Keratinocyte (primary cell): ENCODE results near the gene PSMB5. TPM values are rescaled to one million over a fixed set of nuclear protein-coding genes. Genes with fewer than 3 reads are reported as not detected.

Source experiments
- DNase-seq: peaks from one replicate; pipeline ENCODE4 v3.0.0-alpha.2; 2011; ENCODE audit warnings: low read depth, missing footprints, low spot score
- FAIRE-seq: peaks from 2 replicates; lab custom pipeline; 2011; peaks lifted over from hg19 to GRCh38; lab: Jason Lieb, UNC
- H2AFZ ChIP-seq: 2 replicates; pipeline ENCODE4 v1.6.0; 2012; ENCODE audit warnings: low read length, control low read depth, inconsistent platforms; ENCODE audit not compliant: control insufficient read depth
- H3K27ac ChIP-seq: 2 replicates; pipeline ENCODE4 v1.5.1; 2011; ENCODE audit warnings: low read length; ENCODE audit not compliant: control insufficient read depth, insufficient read depth
- H3K27me3 ChIP-seq: 3 replicates; pipeline ENCODE4 v1.6.0; 2011; ENCODE audit warnings: low read length; ENCODE audit not compliant: control insufficient read depth, insufficient read depth; ENCODE audit errors: extremely low read depth
- H3K36me3 ChIP-seq, 2 experiments: 2 replicates in 1 of 2; 3 replicates in 1 of 2; pipeline ENCODE4 v1.5.1; 2011; ENCODE audit warnings: low read length in 2 of 2, mild to moderate bottlenecking in 1 of 2; ENCODE audit not compliant: control insufficient read depth in 2 of 2, insufficient read depth in 2 of 2; ENCODE audit errors: extremely low read depth in 1 of 2
- H3K4me1 ChIP-seq: 3 replicates; pipeline ENCODE4 v1.5.1; 2011; ENCODE audit warnings: low read length; ENCODE audit not compliant: control insufficient read depth, insufficient read depth; ENCODE audit errors: extremely low read depth
- H3K4me2 ChIP-seq: 3 replicates; pipeline ENCODE4 v1.6.0; 2011; ENCODE audit warnings: low read depth, low read length; ENCODE audit not compliant: control insufficient read depth, insufficient read depth; ENCODE audit errors: extremely low read depth
- H3K4me3 ChIP-seq, 3 experiments: fragments of 200-600 bp in 1 of 3; sonication (generic) in 1 of 3; 2 replicates in 2 of 3; 3 replicates in 1 of 3; pipeline ENCODE4 v1.5.1; 2011 to 2016; ENCODE audit warnings: low read length in 3 of 3, mild to moderate bottlenecking in 3 of 3, control low read depth in 2 of 3, inconsistent platforms in 1 of 3, low read depth in 1 of 3, mixed read lengths in 1 of 3, mixed run types in 1 of 3, moderate library complexity in 1 of 3; ENCODE audit not compliant: control insufficient read depth in 2 of 3, insufficient read depth in 2 of 3; ENCODE audit errors: extremely low read depth in 1 of 3
- H3K79me2 ChIP-seq: 2 replicates; pipeline ENCODE4 v1.6.0; 2012; ENCODE audit warnings: low read length; ENCODE audit not compliant: control insufficient read depth, insufficient read depth
- H3K9ac ChIP-seq: 3 replicates; pipeline ENCODE4 v1.6.0; 2011; ENCODE audit warnings: low read length; ENCODE audit not compliant: control insufficient read depth, insufficient read depth; ENCODE audit errors: extremely low read depth
- H3K9me1 ChIP-seq: 3 replicates; pipeline ENCODE4 v1.6.0; 2011; ENCODE audit warnings: low read length; ENCODE audit not compliant: control insufficient read depth, insufficient read depth; ENCODE audit errors: extremely low read depth
- H3K9me3 ChIP-seq: 2 replicates; pipeline ENCODE4 v1.5.1; 2012; ENCODE audit warnings: low read depth, low read length; ENCODE audit not compliant: control insufficient read depth
- H4K20me1 ChIP-seq: 3 replicates; pipeline ENCODE4 v1.6.0; 2011; ENCODE audit warnings: low read length; ENCODE audit not compliant: control insufficient read depth, insufficient read depth; ENCODE audit errors: extremely low read depth
- EZH2 ChIP-seq: IDR thresholded peaks from one replicate; pipeline ENCODE4 v1.6.1; 2012; ENCODE audit warnings: inconsistent platforms, mild to moderate bottlenecking, low read length, moderate library complexity
- dilution Hi-C: fragments of 300-500 bp; cut with MboI; formaldehyde crosslinking; loops from one replicate; pipeline ENCODE4 v1.7.0; 2020; ENCODE audit warnings: low sequenced_read_pairs; ENCODE audit not compliant: extremely low pct_ligation_motif_present
- polyA plus RNA-seq, 5 experiments: library from polyadenylated mRNA; depleted of rRNA in 3 of 5; stranded (reverse) in 3 of 5; stranded (forward) in 1 of 5; unstranded in 1 of 5; fragments of >200 nt; gene quantifications; 1 replicate in 1 of 5; 2 replicates in 3 of 5; 3 replicates in 1 of 5; pipeline versions ENCODE4 v1.2.1 to v1.2.3, GENCODE V29; 2011 to 2012; ENCODE audit warnings: missing spikeins in 2 of 5, low read depth in 1 of 5, low replicate concordance in 1 of 5
- TF ChIP-seq, protein P1 (sequence below), 3 experiments: IDR thresholded peaks in 1 of 3; conservative IDR thresholded peaks in 1 of 3; optimal IDR thresholded peaks in 1 of 3; 2 replicates in 2 of 3; 3 replicates in 1 of 3; pipeline versions ENCODE3 to v1.5.1; 2011; ENCODE audit warnings: low read length in 3 of 3, mild to moderate bottlenecking in 3 of 3, moderate library complexity in 2 of 3, control low read depth in 1 of 3, inconsistent platforms in 1 of 3; ENCODE audit not compliant: insufficient read depth in 2 of 3; ENCODE audit errors: extremely low read depth in 1 of 3

Gene PSMB5
- polyA plus RNA-seq, 1 donor (not counting 4 experiments of a cell fraction or from before 2014, with no cell fraction given) = 285 TPM

DNA sequence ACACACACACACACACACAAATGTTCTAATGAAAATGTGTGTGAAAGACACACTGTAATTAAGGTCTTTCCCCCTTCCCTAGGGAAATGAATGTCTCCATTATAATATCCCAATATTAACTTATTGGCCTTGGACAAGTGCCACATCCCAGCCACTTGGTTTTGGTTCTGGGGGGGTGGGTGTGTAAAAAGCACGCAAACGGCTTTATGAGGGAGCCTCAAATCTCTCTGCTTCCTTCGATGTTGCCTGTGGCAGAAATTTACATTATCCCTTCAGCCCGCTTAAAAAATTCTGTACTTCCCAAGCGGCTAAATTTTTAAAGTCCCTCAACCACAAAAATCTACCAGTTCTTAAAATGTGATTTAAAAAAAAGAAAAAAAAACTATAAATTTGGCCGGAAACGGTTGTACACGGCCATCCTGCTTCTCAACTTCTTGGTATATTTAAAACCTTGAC lies 25.2 kb downstream of the PSMB5 start:
- Histone ChIP-seq H3K27me3 (no peaks in the 10 kb centered on the region), H3K9me1 (no peaks in the 10 kb centered on the region), H3K4me3 (peak overlapping the region; percentile 39 to 86 (median 64)), H3K9me3 (no peaks in the 10 kb centered on the region), H3K4me1 (peaks cover 27% of the 10 kb centered on the region), H3K36me3 (no peaks in the 10 kb centered on the region), H2AFZ (peak overlapping the region; percentile 88), H3K9ac (peak overlapping the region; percentile 70), H3K27ac (peak overlapping the region; percentile 83), H3K4me2 (peak overlapping the region; percentile 84), H3K79me2 (no peaks in the 10 kb centered on the region), H4K20me1 (no peaks in the 10 kb centered on the region)
- TF ChIP-seq EZH2 = no peak
- TF ChIP-seq, protein P1, sequence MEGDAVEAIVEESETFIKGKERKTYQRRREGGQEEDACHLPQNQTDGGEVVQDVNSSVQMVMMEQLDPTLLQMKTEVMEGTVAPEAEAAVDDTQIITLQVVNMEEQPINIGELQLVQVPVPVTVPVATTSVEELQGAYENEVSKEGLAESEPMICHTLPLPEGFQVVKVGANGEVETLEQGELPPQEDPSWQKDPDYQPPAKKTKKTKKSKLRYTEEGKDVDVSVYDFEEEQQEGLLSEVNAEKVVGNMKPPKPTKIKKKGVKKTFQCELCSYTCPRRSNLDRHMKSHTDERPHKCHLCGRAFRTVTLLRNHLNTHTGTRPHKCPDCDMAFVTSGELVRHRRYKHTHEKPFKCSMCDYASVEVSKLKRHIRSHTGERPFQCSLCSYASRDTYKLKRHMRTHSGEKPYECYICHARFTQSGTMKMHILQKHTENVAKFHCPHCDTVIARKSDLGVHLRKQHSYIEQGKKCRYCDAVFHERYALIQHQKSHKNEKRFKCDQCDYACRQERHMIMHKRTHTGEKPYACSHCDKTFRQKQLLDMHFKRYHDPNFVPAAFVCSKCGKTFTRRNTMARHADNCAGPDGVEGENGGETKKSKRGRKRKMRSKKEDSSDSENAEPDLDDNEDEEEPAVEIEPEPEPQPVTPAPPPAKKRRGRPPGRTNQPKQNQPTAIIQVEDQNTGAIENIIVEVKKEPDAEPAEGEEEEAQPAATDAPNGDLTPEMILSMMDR (optimal IDR thresholded peaks at IDR 0.05 in 1 of 3, IDR thresholded peaks at IDR 0.05 in 1 of 3, conservative IDR thresholded peaks at IDR 0.05 in 1 of 3; ENCODE audit: extremely low read depth in 1 of 3, insufficient read depth in 2 of 3, low read length in 3 of 3) = no peak
- dilution Hi-C loops = no loop called here
- DNase-seq (no peak), FAIRE-seq (no peak)

DNA sequence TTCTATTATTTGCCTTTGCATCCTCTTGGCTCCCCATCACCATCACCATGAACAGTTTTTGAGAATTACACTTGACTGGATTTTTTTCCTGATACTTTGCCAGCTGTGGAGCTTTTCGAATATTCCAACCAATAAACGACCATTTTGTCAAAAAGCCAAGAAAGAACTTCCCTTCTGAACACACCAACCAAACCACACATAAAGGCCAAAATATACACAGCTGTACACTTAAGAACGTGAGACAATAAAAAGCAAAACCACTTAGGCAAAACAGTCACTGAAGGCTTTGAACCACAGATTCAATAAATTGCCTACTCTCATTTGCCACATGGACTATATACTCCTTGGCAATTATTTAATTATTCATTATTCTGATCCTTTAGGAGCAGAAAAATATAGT lies 25.9 kb downstream of the PSMB5 start:
- Histone ChIP-seq H3K9ac (no peak overlapping the region), H3K79me2 (no peaks in the 10 kb centered on the region), H3K27me3 (no peaks in the 10 kb centered on the region), H3K4me1 (peaks cover 27% of the 10 kb centered on the region), H4K20me1 (no peaks in the 10 kb centered on the region), H3K36me3 (no peaks in the 10 kb centered on the region), H2AFZ (peak overlapping the region; percentile 24), H3K9me3 (no peaks in the 10 kb centered on the region), H3K4me3 (peak overlapping the region in 1 of 3 experiments; percentile 64), H3K27ac (no peak overlapping the region), H3K9me1 (no peaks in the 10 kb centered on the region), H3K4me2 (peak overlapping the region; percentile 84)
- FAIRE-seq (no peak), DNase-seq (no peak)
- TF ChIP-seq EZH2 = no peak
- TF ChIP-seq, protein P1 (optimal IDR thresholded peaks at IDR 0.05 in 1 of 3, IDR thresholded peaks at IDR 0.05 in 1 of 3, conservative IDR thresholded peaks at IDR 0.05 in 1 of 3; ENCODE audit: extremely low read depth in 1 of 3, insufficient read depth in 2 of 3, low read length in 3 of 3) = no peak
- dilution Hi-C loops = no loop called here
